Caki2 (cell line): Measurements from ENCODE around the gene PPP1R1C. TPM values are rescaled to one million over a fixed set of nuclear protein-coding genes. Genes with fewer than 3 reads are reported as not detected.
"Not testable (repeated sequence)": the region's sequence is repeated elsewhere in the genome, so short reads cannot be mapped to it uniquely, and the experiment has no call there.

Source experiments
- DNase-seq: peaks from one replicate; pipeline ENCODE4 v3.0.0-alpha.2; 2015; ENCODE audit warnings: low read depth
- in situ Hi-C: cut with HindIII; loops from 2 replicates; pipeline ENCODE4 v1.10.0; 2016; ENCODE audit warnings: low sequenced_read_pairs, low pct_unique_long_range_greater_than_20kb, mixed read lengths
- total RNA-seq: library from RNA; depleted of rRNA; stranded (reverse); fragments of >200 nt; shearing (Covaris generic); gene quantifications from 2 replicates; pipeline ENCODE4 v1.2.3, GENCODE V29; 2014; ENCODE audit warnings: low replicate concordance

The PPP1R1C gene
- total RNA-seq, 1 experiment from 2014 or later: 0.41 TPM

DNA sequence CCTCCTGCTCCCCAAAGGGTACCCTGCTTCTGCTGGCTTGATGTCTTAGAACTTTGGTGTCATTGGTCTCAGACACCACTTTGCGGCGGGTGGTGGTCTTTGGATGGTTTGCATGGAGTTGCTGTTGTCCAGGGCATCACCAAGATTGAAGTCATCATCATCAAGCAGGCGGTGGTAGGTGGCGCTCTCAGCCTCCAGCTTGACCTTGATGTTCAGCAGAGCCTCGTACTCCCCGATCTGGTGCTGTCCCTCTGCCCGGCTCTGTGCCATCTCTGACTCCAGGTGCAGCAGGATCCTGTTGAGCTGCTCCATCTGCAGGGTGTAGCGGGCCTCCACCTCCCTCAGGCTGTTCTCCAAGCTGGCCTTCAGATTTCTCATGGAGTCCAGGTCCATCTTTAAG, 24.5 kb upstream of the PPP1R1C start:
- DNase-seq, in situ Hi-C loops: not testable (repeated sequence)

DNA sequence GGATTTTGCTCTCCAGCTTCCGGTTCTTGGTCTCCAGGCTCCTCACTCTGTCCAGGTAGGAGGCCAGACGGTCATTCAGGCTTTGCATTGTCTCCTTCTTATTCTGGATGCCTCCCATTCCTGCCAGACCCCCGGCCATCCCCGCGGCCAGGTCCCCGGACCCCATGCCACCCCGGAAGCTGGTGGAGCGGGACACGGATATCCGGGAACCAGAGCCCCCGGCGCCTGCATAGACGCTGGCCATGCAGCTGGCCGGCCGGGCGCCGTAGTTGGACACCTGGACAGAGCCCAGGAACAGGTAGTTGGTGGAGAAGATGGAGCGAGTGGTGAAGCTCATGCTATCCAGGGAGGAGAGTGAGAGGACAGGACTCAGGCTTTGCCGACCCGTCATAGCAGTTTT, 23.5 kb upstream of the PPP1R1C start:
- DNase-seq: no peak
- in situ Hi-C loops: no loop called here

DNA sequence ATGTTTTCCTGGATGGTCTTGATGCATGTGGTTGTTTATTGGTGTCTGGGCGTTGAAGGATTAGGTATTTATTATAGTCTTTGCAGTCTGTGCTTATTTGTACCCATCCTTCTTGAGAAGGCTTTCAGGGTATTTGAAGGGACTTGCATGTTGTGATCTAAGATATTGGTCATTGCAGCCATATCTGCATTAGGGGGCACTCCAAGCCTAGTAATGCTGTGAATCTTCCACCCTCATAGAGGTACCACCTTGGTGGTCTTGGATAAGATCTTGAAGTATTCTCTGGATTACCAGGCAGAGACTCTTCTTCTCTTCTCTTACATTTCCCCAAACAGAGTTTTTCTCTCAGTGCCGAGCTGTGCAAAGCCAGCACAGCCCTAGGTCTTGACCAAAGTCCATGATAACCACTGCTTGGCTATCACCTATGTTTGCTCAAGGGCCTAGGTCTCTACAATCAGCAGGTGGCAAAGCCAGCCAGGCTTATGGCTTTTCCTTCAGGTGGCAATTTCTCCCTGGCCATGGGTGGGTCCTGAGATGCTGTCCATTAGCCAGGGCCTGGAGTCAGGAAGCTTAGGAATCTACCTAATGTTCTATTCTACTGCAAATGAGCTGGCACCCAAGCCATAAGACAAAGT, 15.4 kb upstream of the PPP1R1C start:
- in situ Hi-C loops: no loop called here
- DNase-seq: no peak

DNA sequence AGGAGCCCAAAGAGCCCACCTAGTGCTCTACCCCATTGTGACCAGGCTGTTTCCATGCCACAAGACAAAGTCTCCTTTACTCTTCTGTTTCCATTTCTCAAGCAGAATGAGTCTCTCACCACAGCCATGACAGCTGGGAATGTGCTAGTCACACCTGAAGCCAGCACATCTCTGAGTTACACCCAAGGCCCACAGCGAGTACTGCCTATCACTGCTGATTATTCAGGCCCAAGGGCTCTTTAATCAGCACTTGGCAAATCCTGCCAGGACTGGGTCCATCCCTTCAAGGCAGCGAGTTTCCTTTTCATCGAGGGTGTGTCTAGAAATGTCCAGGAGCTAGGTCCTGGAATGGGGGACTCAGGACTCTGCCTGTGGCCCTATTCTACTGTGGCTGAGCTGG, 14.6 kb upstream of the PPP1R1C start:
- no peak for DNase-seq

DNA sequence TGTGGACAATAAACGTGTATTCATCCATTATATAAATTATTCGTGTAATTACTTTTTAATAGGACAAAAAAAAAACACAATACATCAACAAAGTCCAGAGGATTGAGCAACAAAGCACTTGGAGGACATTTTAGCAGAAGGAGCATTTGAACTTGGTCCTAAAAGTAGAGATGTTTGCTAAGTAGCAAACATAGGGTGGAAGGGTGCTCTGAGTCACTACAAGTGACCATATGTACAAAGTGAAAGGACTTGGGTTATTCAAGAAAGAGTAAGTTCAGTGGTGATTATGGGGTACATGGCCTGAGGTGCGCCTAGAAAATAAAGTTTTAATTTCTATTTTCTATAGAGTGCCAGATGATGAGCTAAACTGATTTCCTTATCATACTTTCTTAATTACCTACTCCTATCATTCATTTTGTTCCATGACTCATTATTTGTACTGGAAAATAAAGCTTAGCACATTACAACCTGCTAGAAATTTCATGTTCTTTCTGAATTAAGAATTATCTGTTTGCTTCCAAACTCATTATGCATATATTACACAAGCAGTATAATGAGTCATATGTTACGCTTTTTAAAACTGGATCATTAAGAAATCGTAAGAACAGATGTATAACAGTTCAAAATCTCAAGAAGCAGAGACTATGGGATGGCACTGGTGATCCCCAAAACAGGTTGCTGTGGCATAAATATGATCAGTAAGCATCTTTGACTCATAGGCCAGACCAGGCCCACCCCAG, 13.1 kb upstream of the PPP1R1C start:
- DNase-seq: no peak
- in situ Hi-C loops: no loop called here

More for the DNA sequence above, 14.6 kb upstream of the PPP1R1C start:
- in situ Hi-C loops: no loop called here

DNA sequence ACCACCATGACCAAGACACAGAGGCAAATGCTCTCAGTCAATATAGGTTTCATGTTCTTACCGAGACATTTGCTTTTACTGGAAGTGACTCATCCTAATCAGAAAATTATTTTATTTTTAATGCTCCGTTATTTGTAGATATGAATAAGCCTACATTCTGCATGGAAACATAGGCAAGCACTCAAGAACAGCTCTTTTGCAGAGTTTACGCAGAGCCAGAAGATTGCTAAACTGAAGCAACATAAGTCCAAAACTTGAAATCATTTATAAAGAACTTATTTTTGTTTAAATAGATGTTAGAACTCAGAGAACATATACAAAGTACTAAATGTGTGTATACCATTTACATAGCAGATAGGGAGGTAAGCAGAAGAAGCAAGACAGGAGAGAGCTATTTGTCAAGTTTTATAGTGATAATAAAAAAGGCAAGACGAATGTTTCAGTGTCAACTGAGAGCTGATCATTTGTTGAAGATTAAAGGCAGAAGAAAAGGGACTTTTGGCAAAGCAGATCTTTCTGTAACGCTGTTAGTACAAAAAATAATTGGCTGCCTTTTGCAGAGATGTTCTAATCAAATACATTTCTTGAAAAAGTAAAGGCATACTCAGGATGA, 12.4 kb upstream of the PPP1R1C start:
- no peak for DNase-seq
- in situ Hi-C loops: no loop called here

DNA sequence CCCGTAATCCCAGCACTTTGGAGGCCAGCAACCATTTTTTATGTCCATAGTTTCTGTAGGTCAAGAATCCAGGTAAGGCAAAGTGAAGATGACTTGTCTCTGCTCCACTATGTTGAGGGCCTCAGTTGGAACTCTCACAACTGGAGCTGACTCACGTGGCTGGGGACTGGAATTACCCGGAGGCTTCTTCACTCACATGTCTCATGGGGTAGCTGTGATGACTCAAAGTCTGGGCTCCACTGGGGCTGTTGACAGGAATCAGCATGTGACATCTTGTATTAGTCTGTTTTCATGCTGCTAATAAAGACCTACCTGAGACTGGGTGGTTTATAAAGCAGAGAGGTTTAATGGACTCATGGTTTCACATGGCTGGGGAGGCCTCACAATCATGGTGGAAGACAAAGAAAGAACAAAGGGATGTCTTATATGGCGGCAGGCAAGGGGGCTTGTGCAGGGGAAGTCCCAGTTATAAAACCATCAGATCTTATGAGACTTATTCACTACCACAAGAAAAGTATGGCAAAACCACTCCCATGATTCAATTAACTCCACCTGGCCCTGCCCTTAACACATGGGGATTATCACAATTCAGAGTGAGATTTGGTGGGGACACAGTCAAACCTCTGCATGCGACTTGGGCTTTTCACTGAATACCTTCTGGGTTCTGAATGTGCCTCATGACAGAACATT, 7.8 kb upstream of the PPP1R1C start:
- in situ Hi-C loops: no loop called here
- DNase-seq: peak; percentile 33

DNA sequence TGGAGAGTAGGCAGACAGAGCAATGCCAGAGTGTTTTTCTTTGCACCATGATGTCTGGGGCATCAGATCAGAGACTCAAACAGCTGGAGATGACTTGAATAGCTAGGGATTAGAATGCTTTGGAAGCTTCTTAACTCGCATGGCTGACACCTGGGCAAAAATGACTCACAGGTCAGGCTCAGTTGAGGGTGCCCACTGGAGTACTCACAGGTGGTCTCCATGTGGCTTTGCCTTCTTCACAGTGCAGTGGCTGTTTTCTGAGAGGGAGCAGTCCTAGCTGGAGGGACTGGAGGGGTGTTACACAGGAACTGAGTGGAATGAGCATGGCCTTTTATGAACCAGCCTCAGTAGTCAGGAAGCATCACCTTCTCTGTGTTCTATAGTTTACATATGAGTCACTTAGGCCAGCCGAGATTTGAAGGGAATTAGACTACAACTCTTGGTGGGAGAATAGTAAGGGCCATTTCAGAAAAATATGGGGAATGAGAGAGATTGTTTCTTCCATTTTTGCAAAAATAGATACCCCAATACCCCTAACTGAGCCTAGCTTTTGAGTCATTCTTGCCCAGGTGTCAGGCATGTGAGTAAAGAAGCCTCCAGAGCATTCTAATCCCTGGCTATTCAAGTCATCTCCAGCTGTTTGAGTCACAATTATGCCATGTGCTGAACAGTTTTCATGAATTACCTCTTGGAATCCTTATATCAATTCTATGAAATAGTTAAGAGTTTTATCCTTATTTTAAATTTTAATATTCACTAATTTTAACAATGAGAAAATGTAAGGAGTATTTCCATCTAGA, 7.1 kb upstream of the PPP1R1C start:
- no peak for DNase-seq
- in situ Hi-C loops: no loop called here

DNA sequence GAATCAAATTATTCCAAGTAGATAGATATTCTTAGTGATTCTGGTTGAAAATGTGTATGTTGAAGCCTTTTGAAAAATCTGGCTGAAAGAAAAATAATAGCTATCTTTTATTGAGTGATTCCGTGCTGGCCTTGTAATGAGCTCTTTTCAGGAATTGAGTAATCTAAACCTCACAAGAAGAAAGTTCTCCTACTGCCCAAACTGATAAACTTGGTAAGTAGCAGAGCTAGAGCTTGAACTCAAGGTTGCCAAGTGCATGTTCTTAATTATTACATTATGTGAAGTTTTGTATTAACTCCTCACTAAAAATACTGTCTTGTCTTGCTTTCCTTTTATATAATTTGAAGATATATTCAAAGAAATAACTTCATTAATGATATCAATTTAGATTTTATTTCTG, 1.6 kb upstream of the PPP1R1C start:
- in situ Hi-C loops: no loop called here
- DNase-seq: no peak

DNA sequence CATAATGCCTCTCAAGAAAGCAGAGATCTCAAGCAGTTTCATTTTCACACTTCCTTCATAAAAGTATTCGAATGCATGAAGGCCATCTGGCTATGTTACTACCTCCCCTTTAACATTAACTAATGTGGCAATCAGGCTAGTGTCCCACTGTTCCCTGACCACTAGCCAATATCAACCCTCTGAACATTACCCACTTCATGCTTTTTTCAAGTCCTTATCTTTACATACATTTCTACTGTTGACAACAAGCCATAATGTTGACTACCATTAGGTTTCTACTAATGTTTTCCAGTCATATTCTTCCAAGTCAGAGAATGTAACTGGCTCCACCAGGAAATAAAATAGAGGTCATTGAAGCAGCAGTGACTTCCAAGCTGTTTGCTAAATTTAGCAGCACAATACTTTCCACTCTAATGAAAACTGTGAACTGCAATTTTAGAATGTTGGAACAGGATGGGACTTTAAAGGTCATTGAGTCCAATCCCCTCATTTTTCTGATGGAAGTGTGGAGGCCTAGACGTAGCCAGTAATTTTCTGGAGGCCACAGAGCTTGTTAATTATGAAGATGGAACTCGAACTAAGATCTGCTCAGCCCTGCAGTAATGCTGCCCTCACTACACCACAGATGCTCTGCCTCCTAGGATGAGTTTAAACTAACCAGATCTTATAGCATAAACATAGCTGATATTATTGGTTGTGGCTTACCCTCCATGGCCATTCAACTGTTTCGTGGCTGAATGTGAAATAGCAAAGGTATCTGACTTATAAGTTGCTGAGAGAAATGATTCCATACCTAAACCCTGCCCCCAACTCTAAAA, 630 bp upstream of the PPP1R1C start:
- no peak for DNase-seq
- in situ Hi-C loops: no loop called here

DNA sequence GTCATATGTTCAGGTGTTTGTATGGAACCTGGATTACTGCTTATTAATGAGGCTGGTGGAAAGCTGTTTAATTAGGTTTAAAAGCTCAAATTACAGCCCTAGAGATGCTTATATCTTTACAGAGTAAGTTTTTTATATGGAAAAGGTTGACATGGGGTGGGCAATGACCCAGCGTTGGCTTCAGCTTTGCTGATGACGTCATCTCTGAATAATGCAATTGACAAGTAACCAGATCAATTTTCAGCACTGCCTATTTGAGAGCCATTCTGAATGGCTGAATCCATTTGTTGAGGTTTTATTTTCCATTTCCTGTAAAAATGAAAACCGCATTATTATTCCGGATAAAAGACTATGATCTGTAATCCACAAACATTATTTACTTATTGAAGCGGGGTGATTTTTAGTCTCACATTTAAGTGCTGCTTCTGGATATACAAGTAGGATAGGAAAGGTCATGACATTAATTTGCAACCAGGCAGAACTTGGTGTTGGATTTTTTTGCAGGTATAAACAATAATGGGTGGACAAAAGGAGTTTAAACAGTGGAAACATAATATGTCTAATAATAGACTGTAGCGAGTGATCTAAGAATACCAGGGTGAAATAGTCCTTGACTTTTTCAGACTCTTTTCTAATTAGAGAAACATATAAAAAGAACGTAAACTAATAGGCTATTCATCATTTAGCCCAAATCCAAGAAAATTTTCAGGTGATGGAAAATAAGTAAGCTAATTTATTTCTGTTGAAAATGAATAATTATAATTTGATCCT, 2.7 kb downstream of the PPP1R1C start:
- no peak for DNase-seq
- in situ Hi-C loops: no loop called here

DNA sequence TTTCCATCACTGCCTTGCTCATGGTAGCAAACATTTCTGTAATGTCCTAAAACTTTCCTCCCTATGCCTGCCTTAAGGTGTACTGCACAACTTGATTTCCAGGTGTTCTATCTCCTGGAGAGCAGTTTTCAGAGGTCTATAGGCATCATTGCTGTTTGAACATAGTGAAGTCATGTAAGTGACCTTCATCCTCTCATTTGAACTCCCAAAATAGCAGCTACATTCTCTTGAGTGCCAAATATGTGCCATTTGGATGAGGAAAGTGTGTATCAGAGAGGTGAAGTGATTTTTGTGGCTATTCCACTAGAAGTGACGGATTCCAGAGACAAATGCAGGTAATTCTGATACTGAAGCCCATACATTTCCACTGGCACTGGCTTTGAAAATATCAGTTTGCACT, 3.4 kb downstream of the PPP1R1C start:
- in situ Hi-C loops: no loop called here
- DNase-seq: no peak

DNA sequence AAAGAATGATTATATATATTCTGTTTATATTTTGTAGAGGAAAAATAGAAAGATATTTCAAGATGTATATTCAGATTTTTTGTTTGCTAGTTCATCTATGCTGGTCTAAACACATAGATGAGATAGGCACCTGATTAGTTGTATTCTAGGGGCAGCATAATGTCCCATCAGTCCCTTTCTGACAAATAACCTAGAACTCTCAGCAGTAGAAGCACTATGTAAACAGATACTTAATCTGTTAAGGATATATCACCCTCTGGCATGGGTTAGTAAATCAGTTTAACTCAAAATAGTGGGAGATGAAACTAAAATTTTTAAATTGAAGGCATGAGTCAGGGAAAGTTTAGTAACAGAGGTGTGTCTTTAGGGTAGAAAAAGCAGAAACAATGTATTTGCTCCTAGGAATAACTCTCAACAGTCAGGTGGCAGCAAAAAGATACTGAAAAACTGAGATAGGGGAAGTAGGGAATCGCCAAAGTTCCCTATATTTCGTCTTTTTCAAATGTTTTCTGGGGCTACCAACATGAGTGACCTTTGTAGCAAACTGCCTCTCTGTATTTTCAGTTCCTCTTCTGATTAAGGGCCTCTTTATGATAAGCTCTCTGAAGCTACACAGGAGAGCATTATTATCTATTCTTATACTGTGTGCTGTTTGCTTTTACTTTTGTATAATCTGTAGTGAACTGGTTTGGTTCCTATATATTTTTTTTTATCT, 5.7 kb downstream of the PPP1R1C start:
- DNase-seq: no peak
- in situ Hi-C loops: no loop called here

DNA sequence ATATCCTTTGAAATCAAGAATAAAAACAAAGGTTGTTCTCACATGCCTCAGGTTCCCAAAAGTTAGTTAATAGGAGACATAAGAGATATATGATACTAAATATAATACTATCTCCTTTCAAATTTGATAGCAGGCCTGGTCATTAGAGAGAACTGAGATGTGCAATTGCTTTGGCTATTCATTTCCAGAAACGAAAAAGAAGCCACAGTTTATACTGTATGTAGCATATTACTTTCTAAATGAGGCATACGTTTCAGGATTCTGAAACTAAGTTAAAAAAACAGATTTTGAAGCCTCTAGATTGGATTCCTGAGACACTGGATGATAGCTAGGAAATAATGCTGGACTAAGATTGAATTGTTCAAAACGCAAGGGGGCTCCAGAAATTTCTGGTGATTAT, 7.1 kb downstream of the PPP1R1C start:
- DNase-seq: no peak
- in situ Hi-C loops: no loop called here

DNA sequence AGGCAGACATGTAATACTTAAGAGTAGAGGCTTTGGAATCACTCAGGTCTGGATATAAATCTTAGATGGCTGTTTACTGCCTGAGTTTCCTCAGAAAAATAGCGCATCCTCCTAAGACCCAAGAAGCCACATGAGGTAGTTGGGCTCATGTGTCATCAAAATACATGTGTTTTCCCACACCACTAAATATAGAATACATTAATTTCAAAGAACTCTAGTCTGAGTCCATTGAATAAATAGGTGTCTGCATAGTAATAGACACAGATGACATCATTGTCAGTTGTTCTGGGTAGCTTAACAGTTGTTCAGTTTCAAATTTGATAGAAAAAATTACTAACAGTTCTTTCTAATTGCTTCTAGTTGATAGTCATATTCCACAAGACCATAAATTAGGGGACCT, 9.6 kb downstream of the PPP1R1C start:
- in situ Hi-C loops: no loop called here
- no peak for DNase-seq

DNA sequence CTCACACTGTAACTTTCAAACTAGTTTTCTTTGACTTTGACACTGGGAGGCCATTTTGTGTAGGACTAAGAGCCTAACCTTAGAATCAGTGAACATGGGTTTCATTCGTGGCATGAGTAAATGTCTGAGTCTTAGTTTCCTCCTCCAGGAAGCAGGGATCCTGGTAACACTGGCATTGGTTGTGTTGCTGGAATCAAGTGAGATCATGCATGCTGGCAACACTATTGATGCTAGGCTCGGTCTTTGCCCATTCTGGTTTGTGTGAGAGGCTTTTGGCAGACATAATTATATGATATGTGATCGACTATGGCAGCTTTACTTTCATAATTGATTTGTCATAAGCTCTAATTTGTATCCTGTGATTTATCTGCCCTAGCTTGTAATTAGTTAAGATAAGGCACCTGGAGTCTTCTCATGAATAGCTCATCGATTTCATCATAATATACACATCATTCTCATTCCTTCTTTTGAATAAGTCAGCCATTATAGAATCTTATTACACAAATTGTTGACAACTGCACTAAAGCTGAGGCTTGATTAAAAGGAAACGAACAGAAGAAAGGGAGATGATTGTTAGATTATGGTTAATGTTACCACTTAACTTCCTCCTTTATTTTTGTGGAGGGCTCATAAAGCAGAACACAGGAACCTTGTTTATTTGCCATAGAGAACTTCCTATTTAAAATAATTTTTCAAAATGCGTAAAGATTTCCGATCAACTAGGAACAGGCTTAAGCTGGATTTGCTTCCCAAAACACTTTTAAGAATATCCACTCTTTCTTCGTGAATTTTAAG, 12.6 kb downstream of the PPP1R1C start:
- in situ Hi-C loops: no loop called here
- DNase-seq: no peak
